GM18951 (cell line): ENCODE results near the gene MACF1.
"Not testable (repeated sequence)": the region's sequence is repeated elsewhere in the genome, so short reads cannot be mapped to it uniquely, and the experiment has no call there.

Source experiments
- POLR2A ChIP-seq: IDR thresholded peaks from 4 replicates; pipeline ENCODE4 v1.6.1; 2011; ENCODE audit warnings: mild to moderate bottlenecking; ENCODE audit not compliant: insufficient read length, insufficient read depth; ENCODE audit errors: extremely low read depth
- in situ Hi-C: fragments of 300-500 bp; cut with MboI; formaldehyde crosslinking; loops from one replicate; pipeline ENCODE4 v1.12.0; 2022; ENCODE audit warnings: low sequenced_read_pairs, mixed read lengths, inconsistent platforms; ENCODE audit not compliant: unreplicated experiment

The MACF1 gene

GRCh38 chr1:39469150-39469549 lies 264.7 kb downstream of the MACF1 start:
- in situ Hi-C loops, result no loop called here
- TF ChIP-seq POLR2A, result no peak

GRCh38 chr1:39470040-39470439 lies 265.5 kb downstream of the MACF1 start:
- in situ Hi-C loops, result no loop called here
- no peak for TF ChIP-seq POLR2A

DNA sequence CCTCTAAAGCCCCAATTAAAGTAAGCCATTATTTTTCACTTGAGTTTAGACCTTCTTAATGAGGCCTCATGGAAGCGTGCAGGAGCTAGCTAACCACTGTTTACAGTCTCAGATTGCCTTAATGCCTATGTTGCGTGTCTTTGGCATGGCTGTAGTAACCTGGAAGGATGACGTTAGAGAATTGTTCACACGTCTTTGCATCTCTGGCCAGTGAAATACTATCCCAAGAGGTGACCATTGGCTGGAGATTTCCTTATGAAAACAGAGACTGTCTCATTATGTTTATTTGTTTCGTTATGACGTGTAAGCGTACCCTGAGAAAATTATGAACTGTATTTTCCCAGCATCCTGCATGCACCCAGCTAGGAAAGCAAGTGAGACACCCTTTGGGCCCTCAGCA lies 268.3 kb downstream of the MACF1 start:
- in situ Hi-C loops, result no loop called here
- no peak for TF ChIP-seq POLR2A

DNA sequence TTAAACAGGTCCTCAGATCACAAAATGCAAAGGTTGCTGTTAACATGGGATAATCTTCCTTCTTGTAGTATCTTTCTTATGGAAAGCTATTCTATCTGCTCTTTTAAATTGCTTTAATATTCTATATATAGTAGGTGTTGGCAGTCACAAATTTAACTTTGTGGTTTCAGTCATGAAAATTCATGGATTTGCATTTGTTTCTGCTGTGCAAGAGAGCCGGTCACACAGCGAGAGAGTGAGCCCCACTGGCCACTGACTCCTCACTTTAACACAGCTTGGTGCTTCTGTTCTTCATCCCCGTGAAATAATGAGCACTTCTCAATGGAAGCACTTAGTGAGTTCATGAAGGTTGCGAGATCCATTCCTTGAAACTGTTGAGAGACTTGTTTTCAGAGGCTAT lies 268.8 kb downstream of the MACF1 start:
- no peak for TF ChIP-seq POLR2A

DNA sequence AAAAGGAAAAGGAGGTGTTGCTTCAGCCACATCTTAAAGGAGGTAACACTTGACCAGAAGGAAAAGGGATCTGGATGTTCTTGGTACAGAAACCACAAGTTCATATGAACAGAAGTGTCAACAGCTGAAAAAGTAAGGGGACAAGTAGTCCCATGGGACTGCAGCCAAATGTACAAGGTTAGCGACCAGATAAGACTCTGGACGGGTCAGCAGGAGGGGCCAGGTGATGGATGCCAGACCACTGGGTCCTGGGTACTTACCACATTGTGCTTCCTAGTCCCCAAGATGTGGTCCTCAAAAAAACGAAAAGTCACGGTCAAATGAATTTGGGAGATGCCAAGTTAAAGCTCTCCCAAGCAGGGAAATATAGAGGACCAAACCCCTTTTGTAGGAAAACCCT lies 270.3 kb downstream of the MACF1 start:
- TF ChIP-seq POLR2A, result no peak
- in situ Hi-C loops, result no loop called here

More for the DNA sequence above, 268.8 kb downstream of the MACF1 start:
- in situ Hi-C loops, result no loop called here

GRCh38 chr1:39475551-39475950 lies 271.1 kb downstream of the MACF1 start:
- in situ Hi-C loops, result not testable (repeated sequence)

GRCh38 chr1:39478126-39478915 lies 273.8 kb downstream of the MACF1 start:
- in situ Hi-C loops, result no loop called here
- no peak for TF ChIP-seq POLR2A

DNA sequence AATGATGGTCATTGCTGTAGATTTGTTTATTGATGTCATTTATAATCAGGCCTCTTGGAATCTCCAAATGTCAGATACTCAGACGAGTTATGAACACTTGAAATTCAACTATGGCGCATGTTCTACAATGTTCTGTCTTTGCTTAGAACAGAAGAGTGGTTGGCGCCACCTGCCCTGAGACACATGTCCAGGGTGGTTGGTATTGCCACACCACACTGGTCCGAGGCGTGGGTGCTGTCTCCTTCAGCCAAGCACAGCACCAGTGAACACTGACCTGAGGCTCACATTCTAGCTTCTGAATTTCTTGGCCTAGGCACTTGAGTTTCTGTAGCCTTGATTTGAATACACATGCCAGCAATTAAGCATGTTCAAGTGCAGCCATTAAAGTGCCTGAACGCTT lies 276.8 kb downstream of the MACF1 start:
- in situ Hi-C loops, result loop anchor here (10.0 kb wide), 1 partner anchor 54 kb away; no protein-coding TSS in a partner anchor
- no peak for TF ChIP-seq POLR2A

- in situ Hi-C loops, result loop anchor here (10.0 kb wide), 1 partner anchor 52 kb away; no protein-coding TSS in a partner anchor
These were observed 278.8 kb downstream of the MACF1 start for GRCh38 chr1:39483276-39483675.

DNA sequence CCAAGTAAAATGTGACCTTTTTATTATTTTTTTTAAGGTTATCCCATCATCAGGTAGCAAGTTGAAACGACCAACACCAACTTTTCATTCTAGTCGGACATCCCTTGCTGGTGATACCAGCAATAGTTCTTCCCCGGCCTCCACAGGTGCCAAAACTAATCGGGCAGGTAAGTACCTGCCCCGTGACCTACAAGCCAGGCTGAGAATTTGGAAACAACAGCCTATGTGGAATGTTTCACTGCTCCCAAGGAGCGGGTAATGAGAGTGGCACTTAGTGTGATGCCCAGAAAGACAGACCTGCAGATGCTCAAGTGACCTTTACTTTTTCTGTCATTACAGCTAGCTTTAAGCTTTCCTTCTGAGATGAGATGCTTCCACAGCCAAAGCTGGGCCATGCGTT lies 280.1 kb downstream of the MACF1 start:
- in situ Hi-C loops, result loop anchor here (10.0 kb wide), 1 partner anchor 50 kb away; no protein-coding TSS in a partner anchor
- no peak for TF ChIP-seq POLR2A

More at GRCh38 chr1:39483276-39483675, 278.8 kb downstream of the MACF1 start:
- no peak for TF ChIP-seq POLR2A

DNA sequence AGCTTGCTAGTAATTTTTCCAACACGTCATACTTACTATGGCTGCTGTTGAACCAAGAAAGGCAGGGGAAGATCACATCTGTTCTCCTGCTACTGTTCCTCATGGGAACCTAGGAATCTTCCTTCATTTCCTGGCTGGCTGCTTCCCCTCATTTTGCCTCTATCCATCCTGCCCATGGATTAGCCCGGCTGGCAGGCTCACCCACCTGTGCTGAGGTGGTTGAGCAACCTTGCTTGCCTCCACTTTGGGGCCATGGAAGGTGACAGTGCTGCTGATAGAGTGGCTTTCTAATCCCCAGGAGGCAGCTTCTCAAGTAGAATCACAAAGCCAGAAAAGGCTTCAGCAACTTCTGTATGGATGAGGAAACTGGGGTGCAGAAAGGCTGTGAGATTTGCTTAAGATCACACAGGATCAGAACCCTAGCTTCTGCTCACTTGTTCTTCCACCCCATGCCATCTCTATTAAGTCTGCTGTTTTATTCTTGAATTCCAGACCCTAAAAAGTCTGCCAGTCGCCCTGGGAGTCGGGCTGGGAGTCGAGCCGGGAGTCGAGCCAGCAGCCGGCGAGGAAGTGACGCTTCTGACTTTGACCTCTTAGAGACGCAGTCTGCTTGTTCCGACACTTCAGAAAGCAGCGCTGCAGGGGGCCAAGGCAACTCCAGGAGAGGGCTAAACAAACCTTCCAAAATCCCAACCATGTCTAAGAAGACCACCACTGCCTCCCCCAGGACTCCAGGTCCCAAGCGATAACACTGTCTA lies 280.7 kb downstream of the MACF1 start:
- no peak for TF ChIP-seq POLR2A

GRCh38 chr1:39488012-39488545 lies 283.6 kb downstream of the MACF1 start:
- in situ Hi-C loops, result loop anchor here (10.0 kb wide), 1 partner anchor 47 kb away; no protein-coding TSS in a partner anchor
- no peak for TF ChIP-seq POLR2A

More for the DNA sequence above, 280.7 kb downstream of the MACF1 start:
- in situ Hi-C loops, result loop anchor here (10.0 kb wide), 1 partner anchor 50 kb away; no protein-coding TSS in a partner anchor
